Measurements from ENCODE around the gene PPP4C.

Gene PPP4C

DNA sequence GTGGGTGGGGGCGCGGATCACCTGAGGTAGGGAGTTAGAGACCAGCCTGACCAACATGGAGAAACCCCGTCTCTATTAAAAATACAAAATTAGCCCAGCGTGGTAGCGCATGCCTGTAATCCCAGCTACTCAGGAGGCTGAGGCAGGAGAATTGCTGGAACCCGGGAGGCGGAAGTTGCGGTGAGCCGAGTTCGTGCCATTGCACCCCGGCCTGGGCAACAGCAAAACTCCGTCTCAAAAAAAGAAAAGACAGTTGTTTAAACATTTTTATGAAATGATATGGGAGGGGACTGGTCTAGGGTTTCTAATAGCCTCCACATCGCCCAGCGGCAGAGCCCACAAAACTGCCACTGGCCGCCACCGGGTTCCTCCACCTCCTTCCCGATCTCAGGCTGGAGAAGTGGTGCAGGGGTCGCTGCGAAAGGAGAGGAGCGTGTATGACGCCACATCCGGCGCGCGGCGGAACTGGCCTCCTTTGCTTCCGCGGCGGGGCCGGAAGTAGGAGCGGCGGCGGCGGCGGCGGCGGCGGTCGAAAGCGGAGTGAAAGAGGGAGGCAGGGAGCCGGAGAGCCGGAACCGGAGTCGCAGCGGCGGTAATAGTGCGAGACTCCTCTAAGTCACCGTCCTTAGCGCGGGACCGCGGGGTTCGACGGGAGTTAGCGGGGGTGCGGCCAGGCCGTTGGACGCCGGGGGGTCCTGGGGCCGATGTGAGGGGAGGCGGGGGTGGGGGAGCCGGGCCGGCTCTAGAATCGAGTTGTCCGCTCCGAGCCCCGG, at the start of gene PPP4C:
Gene PPP4C, plus strand, starts transcription at position 492 of the 773 bp plus-strand sequence. CDS start 384 bp downstream, outside the sequence.
- in situ Hi-C loops (cut with MboI; ENCODE audit: low sequenced_read_pairs): no loop called here

- in situ Hi-C loops (cut with MboI; ENCODE audit: low sequenced_read_pairs): loop anchor here (25.0 kb wide), 1 partner anchor 339 kb away; the partner anchor contains the start of gene QPRT
These were observed 49.3 kb upstream of the PPP4C start for GRCh38 chr16:30026449-30026848.

DNA sequence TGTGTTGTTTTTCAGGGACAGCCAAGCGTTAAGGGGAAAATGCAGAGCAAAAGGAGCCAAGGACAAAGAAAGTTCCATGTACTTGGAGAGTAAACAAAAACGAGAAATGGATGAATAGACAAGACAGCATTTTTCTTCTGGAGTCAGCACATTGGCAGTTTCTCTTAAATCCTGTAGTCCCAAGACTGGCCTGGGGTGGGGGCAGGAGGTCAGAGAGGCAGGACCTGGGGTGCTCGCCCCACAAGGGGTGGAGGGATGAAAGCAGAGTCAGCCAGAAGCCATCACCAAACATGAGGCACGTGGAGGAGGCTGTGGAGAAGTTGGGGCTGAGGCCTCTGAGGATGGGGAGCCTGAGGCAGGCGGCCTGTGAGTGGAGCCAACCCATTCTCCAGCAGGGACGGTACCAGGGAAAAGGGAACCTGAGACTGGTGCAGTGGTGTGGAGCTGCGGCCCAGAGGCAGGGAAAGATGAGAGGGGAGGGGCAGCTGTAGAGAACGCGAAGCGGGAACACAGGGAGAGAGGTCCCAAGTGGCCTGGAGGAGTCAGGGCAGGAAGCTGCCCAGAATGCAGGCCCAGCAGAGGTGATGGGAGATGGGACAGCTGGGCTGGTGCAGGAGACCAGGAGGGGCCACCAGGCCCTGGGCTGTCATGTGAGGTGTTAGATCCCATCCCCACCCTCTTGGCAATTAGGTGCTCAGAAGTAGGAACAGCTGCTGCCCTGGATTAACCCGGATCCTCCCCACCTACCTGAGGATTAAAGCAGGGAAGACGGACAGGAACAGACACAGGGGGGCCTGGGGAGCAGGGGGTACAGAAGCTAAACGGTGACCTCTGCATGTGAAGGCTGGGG, 48.0 kb upstream of the PPP4C start:
- in situ Hi-C loops (cut with MboI; ENCODE audit: low sequenced_read_pairs): loop anchor here (25.0 kb wide), 1 partner anchor 341 kb away; the partner anchor contains the start of gene QPRT

DNA sequence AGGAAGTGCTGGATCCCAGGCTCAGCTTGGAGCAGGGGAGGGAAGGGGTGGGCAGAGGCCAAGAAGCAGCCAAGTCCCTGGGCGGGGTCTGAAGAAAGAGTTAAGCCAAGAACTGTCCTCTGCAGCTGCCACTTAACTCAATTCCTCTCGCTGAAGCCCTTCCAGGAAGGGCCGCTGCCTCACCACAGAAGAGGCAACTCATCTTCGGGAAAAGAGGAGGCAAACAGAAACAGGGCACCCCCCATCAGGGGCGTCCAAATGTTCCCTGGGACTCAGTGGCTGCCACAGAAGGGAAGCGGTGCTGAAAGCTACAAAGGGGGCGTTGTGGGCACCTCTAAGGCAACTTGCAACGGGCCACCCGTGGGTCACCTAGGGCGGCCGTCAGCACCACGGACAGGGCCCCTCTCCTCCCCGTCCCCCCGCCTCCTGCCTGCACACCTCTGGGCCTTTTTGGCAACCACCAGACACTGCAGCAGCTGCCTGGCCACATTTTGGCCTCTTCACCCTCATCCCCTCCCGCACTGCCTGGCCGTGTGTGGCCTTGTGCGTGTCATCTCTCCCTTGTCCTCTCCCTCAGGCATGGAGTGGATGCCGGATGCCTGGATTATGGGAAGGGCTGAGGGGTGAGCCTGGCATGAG, 47.2 kb upstream of the PPP4C start:
- in situ Hi-C loops (cut with MboI; ENCODE audit: low sequenced_read_pairs): loop anchor here (25.0 kb wide), 1 partner anchor 341 kb away; the partner anchor contains the start of gene QPRT

GRCh38 chr16:30030011-30030685, 45.6 kb upstream of the PPP4C start:
- in situ Hi-C loops (cut with MboI; ENCODE audit: low sequenced_read_pairs): loop anchor here (25.0 kb wide), 1 partner anchor 343 kb away; the partner anchor contains the start of gene QPRT

- in situ Hi-C loops (cut with MboI; ENCODE audit: low sequenced_read_pairs): loop anchor here (25.0 kb wide), 1 partner anchor 344 kb away; the partner anchor contains the start of gene QPRT
These were observed 44.9 kb upstream of the PPP4C start, which contains the start of gene TLCD3B for GRCh38 chr16:30030841-30031413. Gene TLCD3B, minus strand, starts transcription at chr16:30031271. Its CDS starts 744 bp downstream, at chr16:30030527.

DNA sequence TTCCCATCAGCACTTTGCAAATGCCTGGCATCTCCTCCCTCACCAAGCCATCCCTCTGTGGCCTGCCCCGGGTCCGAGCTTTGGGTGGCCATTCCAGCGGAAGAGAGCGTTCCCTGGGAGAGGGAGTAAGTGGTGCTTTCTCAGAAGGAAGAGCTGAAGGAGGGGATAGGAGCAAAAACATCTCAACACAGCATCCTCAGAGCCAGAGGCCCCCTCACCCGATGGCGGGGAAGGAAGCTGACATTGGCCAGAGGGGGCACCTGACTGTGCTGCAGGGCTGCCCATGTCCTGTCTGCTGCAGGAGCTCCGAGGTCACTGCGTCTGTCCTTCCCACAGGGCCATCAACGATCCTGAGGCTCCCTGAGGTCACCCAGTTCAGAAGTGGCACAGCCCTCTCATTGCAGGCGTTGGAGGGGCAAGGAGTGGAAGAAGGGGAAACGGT, 44.3 kb upstream of the PPP4C start:
- in situ Hi-C loops (cut with MboI; ENCODE audit: low sequenced_read_pairs): loop anchor here (25.0 kb wide), 1 partner anchor 344 kb away; the partner anchor contains the start of gene QPRT

GRCh38 chr16:30032083-30032819, 43.5 kb upstream of the PPP4C start:
- in situ Hi-C loops (cut with MboI; ENCODE audit: low sequenced_read_pairs): loop anchor here (25.0 kb wide), 1 partner anchor 345 kb away; the partner anchor contains the start of gene QPRT

DNA sequence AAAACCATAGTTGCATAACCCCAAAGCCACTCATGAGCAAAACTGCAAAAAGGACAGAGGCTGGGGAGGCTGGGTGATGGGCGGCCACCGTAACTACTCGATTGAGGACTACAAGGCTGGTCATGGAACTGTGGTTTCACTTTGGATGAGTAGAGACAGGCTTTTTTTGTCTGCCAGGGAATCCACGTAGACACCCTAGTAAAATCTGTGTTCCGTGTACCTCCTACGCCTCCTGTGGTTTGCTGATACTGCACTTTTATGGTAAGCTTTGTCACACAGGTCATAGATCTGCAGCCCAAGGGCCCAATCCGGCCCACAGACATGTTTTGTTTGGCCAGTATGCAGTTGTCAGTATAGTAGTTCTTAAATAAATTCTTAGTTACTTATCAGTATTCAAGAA, 42.5 kb upstream of the PPP4C start:
- in situ Hi-C loops (cut with MboI; ENCODE audit: low sequenced_read_pairs): loop anchor here (25.0 kb wide), 1 partner anchor 346 kb away; the partner anchor contains the start of gene QPRT

- in situ Hi-C loops (cut with MboI; ENCODE audit: low sequenced_read_pairs): loop anchor here (25.0 kb wide), 1 partner anchor 353 kb away; the partner anchor contains the start of gene QPRT
These were observed 35.6 kb upstream of the PPP4C start for GRCh38 chr16:30040221-30040620.

DNA sequence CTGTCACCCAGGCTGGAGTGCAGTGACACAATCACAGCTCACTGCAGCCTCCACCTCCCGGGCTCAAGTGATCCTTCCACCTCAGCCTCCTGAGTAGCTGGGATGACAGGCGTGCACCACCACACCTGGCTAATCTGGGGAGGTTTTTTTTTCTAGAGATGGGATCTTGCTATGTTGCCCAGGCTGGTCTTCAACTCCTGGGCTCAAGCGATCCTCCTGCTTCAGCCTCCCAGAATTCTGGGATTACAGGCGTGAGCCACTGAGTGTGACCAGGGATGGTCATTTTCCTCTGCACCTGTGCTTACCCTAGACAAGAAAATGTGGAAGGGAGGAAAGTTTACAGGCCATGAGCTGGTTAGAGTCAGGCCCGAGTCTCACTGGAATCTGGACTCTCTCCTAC, 35.1 kb upstream of the PPP4C start:
- in situ Hi-C loops (cut with MboI; ENCODE audit: low sequenced_read_pairs): loop anchor here (25.0 kb wide), 1 partner anchor 353 kb away; the partner anchor contains the start of gene QPRT

DNA sequence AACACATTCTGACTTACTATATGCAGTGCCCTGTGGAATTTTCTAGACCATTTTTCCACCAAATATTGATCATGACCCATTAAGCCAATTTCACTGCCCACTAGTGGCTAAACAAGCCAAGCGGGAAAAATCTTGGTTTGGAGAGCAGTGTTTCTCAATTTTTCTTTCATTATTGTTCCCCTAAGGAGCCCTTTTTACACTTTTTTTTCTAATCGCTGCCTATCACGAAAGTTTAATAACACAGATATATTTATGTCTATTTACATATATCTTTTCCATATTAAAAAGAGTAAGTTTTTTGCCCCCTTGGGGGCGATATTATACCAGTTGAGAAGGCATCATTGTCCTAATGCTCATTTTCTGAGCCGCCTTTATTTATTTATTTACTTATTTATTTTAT, 34.0 kb upstream of the PPP4C start:
- in situ Hi-C loops (cut with MboI; ENCODE audit: low sequenced_read_pairs): loop anchor here (25.0 kb wide), 1 partner anchor 355 kb away; the partner anchor contains the start of gene QPRT

DNA sequence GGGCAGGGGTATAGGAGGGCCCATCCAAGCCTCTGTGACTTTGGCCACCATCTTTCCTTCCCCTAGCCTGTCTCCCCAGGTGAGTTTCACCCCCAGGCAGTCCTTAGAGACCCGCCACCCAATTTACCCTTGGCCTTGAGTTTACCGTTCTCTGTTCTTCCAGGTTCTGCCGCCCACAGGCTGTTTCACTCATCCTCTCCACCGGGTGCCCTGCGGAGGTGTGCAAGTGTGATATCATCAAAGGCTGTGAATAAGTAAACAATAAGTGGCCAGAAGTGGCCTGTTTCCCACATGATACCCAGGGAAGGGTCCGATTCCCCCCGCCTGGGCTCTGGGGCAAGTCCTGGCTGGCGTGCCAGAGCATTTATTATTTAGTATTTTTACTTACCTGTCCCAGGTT, 29.6 kb upstream of the PPP4C start:
- in situ Hi-C loops (cut with MboI; ENCODE audit: low sequenced_read_pairs): loop anchor here (25.0 kb wide), 1 partner anchor 359 kb away; the partner anchor contains the start of gene QPRT

GRCh38 chr16:30046588-30046987, 29.2 kb upstream of the PPP4C start:
- in situ Hi-C loops (cut with MboI; ENCODE audit: low sequenced_read_pairs): loop anchor here (25.0 kb wide), 1 partner anchor 359 kb away; the partner anchor contains the start of gene QPRT

DNA sequence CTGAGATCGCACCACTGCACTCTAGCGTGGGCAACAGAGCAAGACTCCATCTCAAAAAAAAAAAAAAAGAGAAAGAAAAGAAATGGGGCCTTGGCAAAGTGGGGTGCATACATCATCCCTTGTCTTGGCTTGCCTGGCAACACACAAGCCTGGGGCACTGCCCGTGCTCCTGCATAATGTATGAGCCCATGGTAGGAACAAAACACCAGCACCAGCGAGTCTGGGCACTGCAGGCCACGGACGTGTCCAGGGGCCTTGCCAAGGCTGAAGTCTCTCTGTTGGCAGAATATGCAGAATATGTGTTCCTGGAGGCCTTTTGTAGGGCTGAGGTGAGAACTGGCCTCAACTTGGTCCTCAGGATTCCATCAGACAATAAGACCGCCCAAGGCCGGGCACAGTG, 25.9 kb upstream of the PPP4C start:
- in situ Hi-C loops (cut with MboI; ENCODE audit: low sequenced_read_pairs): loop anchor here (25.0 kb wide), 1 partner anchor 363 kb away; the partner anchor contains the start of gene QPRT

- in situ Hi-C loops (cut with MboI; ENCODE audit: low sequenced_read_pairs): no loop called here
These were observed 24.3 kb upstream of the PPP4C start for GRCh38 chr16:30051518-30051917.

GRCh38 chr16:30052671-30053372, 23.0 kb upstream of the PPP4C start:
- in situ Hi-C loops (cut with MboI; ENCODE audit: low sequenced_read_pairs): no loop called here
